HG02588 (cell line): ENCODE data around the gene NHSL1.
A peak's percentile ranks its signal among the peaks of the same experiment; 100 is the strongest.

ENCODE experiments used
- ATAC-seq: cut with Tn5 transposase; IDR thresholded peaks from one replicate; pipeline ENCODE4 v1.9.1; 2021; ENCODE audit warnings: mild to moderate bottlenecking, moderate library complexity; ENCODE audit not compliant: unreplicated experiment

The NHSL1 gene

GRCh38 chr6:138525355-138525754 is 26.1 kb upstream of the NHSL1 start:
- ATAC-seq: no peak

- no peak for ATAC-seq
Measured at GRCh38 chr6:138524526-138524925, 25.2 kb upstream of the NHSL1 start.

GRCh38 chr6:138523347-138524210 is 24.3 kb upstream of the NHSL1 start:
- ATAC-seq: no peak

- no peak for ATAC-seq
Measured at GRCh38 chr6:138522611-138523010, 23.3 kb upstream of the NHSL1 start.

GRCh38 chr6:138521790-138522189 is 22.5 kb upstream of the NHSL1 start:
- no peak for ATAC-seq

- no peak for ATAC-seq
Measured at GRCh38 chr6:138520463-138520862, 21.2 kb upstream of the NHSL1 start.

- ATAC-seq: peak; percentile 20
Measured at GRCh38 chr6:138518054-138518453, 18.8 kb upstream of the NHSL1 start.

DNA sequence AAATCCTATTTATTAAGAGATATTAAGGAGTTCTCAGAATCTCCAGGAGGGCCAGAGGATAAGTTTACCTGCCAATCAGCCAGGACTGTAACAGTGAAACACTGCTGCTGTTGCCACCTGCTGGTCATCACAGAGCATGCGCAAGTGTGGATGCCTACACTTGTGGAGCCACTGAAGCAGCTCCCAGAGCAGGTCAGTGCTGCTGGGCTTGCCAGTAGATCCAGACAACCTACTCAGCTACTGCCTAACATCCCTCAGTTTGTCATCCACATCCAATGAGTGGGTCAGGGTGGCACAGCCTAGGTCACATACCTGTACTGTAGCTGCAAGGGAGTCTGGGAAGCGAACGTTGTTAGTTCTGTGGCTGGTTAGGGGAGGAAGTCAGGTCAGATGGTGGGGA is 18.3 kb upstream of the NHSL1 start:
- ATAC-seq: peak; percentile 95

DNA sequence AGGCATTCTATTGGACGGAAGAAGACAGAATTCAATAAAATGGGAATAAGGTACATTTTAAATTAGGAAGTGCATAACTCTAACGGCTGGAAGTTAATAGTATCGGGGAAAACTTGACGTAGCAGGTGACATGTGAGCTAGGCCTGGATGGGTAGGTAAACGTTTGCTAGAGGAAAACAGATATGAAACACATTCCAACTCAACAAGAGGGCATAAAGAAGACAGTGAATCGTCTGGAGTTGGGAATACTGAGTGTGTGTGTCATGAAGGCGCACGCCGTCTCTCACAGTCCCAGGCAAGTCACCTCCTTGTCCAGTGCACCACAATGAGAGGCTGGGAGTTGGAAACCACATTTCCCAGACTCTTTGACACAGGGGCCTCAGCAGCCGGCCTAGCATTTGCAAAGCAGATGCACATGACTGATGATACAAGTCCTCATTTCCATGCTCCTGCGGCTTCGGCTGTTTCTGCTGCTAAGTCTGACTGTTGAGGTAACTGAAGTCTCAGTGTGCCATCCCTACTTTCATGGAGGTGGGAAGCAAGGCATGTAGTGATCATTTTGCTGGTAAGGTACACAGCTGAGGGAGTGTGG is 16.5 kb upstream of the NHSL1 start:
- no peak for ATAC-seq

DNA sequence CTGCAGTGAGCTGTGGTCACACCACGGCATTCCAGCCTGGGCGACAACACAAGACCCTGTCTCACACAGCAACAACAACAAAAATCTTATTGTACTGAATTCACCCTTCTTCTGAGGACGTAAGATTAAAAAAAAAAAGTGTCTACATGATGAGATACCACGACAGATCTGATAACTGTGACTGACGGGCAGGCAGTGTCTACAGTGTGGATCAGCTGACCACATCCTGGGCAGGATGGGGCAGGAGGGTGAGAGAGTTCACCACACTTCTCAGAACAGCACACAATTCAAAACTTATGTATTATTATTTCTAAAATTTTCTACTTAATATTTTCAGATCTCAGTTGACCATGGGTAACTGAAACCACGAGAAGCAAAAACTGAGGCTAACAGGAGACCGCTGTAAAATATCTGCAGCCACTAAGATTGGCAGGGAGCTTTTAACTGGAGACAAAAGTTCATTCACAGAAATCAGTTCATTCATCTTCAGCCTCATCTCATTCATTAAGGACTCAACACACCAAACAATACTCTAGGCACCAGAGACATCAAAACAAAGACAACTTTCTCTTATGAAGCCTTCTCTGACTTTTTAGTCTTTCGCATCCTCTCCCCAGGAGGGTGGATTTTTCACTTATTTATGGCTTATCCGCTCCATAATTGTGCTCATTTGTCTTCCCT is 15.7 kb upstream of the NHSL1 start:
- no peak for ATAC-seq

DNA sequence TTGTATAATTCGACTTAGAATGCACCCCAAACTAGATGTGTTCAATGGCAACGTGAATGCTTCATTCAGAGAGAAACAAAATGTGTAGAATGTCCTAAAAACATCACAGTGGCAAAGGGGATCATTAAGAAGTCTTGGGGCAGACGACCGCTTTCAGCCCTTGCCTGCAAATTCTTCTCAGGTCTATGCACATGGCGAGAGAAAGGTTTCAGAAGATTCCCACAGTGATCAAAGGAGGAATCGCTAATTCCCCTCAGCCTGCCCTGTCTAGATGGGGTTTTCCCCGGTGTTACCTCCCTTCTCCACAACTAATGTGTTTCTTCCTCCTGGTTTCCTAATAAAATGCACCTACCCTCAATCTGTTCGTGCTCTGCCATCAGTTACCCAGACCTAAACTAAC is 13.3 kb upstream of the NHSL1 start:
- ATAC-seq: no peak

DNA sequence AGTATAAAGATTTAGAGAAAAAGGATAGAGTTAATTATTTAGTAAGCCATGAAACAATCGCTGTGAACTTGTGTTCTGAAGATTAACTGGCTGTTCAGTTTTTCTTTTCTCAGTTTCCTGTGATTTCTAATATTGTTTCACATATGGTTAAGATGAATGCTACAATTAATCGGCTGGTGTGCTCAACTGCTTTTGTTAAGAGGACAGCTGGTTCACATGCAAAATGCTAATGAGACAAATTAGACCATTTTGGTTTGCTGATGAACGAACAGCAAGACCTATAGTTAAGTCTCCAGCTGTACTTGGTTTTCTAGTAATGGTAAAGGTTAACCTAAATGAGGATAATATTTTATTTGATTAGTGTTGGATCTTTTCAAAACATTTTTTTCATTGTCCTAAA is 10.8 kb upstream of the NHSL1 start:
- no peak for ATAC-seq

GRCh38 chr6:138509371-138509770 is 10.1 kb upstream of the NHSL1 start:
- no peak for ATAC-seq

- ATAC-seq: no peak
Measured at GRCh38 chr6:138508676-138508988, 9.3 kb upstream of the NHSL1 start.

DNA sequence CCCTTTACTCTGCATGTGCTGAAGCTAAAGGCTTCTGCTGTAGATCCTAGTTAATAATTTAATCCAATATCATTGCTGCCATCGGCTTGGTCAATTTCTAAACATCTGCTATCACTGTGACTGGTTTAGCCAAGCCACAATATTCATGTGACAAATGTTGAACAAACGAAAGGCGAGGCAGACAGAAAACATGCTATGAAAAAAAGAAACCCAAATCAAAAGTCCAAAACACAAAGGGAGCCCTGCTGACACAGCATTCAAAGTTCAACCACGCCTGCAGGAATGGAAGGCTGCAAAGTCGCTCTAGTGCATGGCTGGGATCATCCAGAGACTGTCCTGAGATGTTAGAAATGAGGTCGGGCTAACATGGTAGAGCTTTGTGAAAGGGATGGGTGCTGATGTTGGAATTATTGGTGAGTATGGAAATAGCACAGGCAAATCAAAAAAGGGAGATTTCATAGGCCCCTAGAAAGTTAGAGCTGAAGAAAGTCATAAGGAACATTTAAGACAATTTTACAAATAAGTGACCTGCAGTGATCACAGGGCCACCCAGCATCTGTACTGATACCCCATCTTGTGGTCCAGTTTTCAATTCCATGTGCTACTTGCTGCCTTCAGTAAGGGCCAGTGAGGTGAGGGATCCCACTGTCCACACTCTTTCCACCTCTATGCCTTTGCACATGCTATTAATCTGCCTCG is 8.8 kb upstream of the NHSL1 start:
- ATAC-seq: no peak

DNA sequence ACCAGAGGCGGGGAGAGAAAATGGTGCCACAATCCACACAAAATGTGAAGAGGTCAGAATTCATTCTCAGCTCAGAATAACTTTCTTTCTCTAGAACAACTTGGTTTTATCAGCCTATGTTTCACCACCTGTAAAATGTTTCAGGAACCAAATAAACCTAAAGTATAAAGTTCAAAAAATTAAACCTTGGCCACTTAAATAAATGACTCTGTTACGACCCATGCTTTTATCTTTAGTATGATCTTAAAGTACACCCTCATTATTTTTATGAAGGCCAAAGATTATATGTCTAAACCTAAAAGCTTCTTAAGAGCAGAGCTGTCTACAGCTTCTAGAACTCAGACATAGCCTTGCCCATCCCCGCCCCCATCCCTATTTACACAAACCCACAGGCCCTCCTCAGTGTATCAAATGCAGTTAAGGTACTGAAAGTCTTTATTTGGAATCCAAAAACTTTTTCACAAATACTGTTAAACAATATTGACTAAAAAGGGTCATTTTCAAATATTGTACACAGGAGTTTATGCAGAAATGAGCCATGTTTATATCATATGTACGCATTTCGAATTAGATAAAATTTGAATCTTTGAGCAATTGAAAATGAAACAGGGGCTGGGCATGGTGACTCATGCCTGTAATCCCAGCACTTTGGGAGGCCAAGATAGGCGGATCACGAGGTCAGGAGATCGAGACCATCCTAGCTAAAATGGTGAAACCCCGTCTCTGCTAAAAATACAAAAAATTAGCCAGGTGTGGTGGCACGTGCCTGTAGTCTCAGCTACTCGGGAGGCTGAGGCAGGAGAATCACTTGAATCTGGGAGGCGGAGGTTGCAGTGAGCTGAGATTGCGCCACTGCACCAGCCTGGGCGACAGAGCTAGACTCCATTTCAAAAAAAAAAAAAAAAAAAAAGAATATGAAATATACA is 5.7 kb upstream of the NHSL1 start:
- no peak for ATAC-seq

- ATAC-seq: no peak
Measured at GRCh38 chr6:138503881-138504680, 4.8 kb upstream of the NHSL1 start.

- no peak for ATAC-seq
Measured at GRCh38 chr6:138502546-138502945, 3.3 kb upstream of the NHSL1 start.

DNA sequence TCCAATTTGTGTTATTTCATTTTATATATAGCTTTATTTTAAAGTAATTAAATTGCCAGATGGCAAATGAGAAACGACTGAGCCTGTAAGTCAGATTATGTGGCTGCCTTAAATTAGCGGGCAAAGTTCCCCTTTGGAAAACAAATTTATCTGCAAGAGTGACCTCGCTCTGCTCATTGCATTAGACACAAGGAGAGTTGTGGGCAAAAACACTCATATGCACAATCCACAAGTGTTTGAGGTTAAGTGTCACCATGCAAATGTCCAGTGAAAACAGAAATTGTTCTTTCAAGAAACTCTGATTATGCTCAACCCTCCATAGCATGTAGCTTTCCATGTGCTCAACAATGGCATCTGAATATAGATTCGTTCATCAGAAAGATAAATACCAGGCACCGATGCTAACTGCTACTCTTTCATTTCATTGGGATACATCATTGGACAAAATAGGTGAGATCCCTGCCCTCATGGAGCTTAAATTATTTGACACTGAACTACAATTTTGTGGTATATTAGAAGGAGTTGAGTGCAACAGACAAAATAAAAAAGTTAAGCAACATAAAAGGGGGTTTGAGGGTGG is 1.7 kb upstream of the NHSL1 start:
- ATAC-seq: no peak
